HG03139 (cell line): ENCODE measurements around the gene GYS1.
"Not testable (repeated sequence)": the region's sequence is repeated elsewhere in the genome, so short reads cannot be mapped to it uniquely, and the experiment has no call there.

Experiments
- ATAC-seq: cut with Tn5 transposase; IDR thresholded peaks from one replicate; pipeline ENCODE4 v1.9.1; 2021; ENCODE audit not compliant: unreplicated experiment

The GYS1 gene

DNA sequence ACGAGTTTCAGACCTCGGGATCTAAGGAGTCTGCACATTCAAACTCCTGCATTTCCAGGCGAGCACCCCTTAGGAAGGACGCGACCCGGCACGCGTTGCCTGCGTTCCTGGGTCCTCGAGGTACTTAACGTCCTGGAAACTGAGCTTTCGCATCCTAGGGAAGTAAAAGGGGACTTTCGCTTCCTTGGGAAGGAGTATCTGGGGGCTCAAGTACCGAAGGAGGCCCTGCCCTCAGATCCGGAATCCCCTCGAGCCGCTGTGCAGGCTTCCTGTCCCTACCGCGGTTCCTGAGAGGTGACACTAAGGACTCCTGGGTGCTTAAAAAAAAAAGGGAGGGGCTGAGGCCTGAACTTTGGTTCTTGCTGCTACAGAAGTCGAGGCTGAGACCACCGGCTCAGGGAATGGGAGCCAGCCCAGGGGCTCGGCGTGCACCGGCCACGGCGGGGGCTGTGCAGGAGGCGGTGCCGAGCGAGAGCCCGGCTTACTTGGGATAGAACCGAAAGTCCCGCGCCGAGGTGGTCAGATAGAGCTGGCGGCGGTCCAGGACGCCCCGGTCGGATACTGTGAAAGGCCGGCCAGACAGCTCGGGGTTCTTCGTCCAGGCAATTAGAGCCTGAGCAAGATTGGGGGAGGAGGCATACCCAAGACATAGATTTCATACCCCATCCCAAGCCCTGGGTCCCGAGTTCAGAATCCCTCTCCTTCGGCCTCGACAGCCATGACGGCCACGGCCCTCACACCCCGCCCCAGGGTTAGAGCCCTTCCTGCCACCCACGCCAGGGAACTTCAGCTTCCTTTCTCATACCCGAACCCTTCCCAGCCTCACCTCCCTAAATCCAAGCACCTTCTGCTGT, 25.5 kb upstream of the GYS1 start:
- not testable (repeated sequence) for ATAC-seq

DNA sequence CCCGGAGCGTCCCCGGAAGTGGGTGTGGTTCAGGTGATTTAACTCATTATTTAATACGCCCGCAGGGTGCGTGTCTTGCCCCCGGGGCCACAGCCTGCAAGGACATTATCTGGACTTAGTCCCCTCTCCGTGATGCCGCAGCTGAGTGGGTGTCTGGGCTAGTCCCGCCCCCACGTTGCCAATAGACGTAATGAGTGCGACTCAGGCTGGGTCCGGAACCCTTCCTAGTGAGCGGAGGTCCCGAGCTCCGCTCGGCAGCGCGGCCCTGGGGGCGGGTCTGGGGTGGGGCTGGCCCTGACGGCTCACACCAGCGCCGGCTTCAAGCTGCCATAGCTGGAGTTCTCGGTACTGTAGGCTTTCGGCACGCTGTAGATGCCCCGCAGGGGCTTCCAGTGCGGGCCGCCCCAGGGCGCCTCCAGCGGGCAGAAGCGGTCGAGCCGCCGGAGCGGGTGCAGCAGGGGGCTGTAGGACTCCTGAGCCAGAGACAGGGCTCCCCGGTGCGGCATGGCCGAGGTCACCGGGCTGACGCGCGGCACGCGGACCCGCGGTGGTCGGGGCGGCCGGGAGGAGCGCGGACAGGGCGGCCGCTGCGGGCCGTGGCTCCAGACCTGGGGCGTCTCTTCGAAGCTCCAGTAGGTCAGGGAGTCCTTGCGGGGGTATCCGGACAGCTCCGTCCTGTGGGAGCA, 24.7 kb upstream of the GYS1 start:
- no peak for ATAC-seq

DNA sequence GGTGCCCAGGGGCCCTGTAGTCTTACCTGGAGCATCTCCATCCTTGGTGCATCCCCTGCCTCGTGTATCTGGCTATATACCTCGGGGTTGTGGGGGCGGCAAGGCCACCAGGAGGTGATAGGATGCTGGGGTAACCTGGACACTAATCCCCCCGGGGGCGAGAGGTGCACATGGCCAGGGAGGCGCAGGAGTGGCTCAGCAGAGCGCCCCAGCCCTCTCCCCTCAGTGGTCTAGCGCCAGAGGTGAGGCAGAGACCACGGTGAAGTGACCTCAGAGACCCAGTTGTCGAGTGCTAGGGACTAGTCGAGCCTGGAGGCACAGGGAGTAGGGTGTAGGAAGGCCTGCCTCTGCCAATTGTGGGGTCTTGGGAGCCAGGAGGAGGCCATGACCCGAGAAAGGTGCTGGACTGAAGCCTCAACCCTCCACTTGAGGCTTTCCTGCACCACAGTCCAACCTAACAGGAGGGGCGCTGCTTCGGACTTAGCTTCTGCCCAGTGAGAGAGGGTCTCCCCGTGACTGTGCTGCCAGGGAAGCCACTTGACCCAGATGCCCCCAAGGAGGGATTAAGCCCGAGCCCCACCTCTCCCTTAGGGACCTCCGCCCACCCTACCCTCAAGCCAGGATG, 24.0 kb upstream of the GYS1 start, which contains the start of gene LHB:
Gene LHB, minus strand, starts transcription at position 51 of the 625 bp plus-strand sequence. Its CDS starts 10 bp downstream, at position 41.
- ATAC-seq: no peak

DNA sequence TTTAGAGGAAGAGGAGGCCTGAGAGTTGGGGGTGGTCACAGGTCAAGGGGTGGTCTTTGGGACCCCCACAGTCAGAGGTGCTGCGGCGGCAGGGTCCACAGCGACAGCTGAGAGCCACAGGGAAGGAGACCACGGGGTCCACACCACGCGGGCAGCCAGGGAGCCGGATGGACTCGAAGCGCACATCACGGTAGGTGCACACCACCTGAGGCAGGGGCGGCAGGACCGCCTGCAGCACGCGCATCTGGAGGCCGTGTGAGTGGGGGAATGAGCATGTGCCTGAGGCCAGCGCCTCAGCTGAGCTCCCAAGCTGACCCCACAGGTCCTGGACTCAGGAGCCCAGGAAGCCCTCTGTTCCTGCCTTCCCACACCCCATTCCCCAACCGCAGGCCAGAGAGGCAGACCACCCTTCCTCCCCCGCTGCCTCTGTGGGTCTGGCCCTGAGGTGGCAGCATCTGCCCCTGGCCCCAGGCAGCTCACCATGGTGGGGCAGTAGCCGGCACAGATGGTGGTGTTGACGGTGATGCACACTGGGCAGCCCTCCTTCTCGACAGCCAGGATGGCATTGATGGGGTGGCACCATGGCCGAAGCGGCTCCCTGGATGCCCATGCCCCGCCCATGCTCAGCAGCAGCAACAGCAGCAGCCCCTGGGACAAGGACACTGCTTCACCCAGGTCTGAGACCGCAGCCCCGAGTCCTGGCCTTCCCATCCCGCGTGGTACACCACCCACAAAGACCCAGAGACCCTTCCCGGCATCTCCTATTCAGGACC, 23.1 kb upstream of the GYS1 start:
- ATAC-seq: no peak

DNA sequence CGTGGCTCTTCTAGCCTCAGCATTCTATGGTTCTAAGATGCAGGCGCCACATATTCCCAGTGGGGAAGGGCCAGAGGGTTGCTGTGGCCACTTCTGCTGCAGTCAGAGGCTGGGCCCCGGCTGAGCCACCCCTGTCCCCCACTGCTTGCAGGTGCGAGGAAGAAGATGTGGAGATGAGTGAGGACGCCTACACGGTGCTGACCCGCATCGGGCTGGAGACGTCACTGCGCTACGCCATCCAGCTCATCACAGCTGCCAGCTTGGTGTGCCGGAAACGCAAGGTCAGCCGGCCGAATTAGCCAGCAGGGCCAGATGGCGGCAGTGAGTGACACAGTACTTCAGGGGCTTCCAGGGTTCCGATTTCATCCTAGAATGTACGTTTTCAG, 21.8 kb upstream of the GYS1 start:
- no peak for ATAC-seq

DNA sequence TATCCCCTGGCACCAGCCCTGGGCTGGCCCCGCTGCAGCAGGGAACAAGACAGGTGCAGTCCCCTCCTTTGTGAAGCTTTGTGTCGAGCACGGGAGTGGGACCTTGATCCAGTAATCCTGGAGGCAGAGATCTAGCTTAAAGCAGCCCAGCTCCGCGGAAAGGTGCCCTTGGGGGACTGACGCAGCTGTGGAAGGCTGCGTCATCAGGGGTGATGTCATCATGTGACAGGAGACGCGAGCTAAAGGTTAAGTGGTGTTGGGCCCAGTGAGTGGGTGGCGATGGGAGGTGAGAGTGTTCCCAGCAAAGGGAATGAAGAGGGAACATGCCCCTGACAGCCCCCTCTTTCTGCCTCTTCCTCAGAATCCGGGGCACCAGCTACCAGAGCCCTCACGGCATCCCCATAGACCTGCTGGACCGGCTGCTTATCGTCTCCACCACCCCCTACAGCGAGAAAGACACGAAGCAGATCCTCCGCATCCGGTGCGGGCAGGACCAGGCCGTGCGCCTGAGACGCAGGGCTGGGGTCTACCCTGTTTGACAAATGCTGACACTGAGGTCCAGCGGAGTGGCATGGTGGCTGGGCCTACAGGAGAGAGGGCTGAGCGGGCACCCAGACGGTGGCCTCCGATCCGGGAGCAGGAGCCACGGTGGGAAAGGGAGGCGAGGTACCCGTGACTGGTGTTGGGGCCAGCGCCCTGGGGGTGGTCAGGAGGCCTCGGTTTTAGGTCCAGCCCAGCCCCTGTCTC, 21.2 kb upstream of the GYS1 start:
- no peak for ATAC-seq

DNA sequence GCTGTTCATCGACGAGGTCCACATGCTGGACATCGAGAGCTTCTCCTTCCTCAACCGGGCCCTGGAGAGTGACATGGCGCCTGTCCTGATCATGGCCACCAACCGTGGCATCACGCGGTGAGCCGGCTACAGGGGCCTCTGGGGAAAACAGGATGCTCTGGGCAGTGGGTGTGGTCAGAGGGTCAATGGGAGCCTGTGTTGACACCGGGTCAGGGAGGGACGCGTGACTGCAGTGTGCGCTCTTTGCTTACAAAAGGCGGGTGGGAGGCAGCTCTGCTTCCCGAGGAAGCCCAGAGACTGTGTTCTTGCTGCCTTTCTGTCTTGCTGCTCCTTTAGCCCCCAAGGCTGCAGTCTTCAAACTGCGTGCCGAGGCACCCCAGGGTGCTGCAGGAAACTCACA, 18.1 kb upstream of the GYS1 start:
- ATAC-seq: no peak

DNA sequence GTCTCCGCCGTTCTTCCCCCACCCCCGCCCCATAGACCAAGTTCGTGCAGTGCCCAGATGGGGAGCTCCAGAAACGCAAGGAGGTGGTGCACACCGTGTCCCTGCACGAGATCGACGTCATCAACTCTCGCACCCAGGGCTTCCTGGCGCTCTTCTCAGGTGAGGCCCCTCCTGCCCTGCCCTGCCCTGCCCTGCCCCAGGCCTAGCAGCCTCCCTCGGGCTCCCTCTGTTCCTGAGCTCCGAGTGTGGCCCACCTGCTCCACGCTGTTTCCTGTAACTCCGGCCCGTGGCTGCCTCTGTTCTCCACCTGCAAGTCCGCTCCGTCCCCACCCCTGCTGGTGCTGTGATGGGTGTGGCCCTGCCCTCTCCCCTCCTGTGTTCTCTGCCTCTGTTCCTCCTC, 17.3 kb upstream of the GYS1 start:
- ATAC-seq: no peak

DNA sequence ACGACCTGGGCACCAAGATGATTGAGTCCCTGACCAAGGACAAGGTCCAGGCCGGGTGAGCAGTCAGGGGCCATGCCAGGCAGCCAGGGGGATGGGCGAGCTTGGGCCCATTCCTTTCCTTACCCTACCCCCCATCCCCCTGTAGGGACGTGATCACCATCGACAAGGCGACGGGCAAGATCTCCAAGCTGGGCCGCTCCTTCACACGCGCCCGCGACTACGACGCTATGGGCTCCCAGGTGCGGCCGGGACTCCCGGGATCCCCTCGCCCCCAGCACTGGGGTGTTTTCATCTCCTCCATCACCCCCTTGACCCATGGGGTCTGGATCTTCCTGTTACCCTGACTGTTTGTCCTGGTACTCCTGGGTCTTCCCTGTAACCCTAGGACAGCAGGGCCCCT, 16.7 kb upstream of the GYS1 start:
- ATAC-seq: no peak

DNA sequence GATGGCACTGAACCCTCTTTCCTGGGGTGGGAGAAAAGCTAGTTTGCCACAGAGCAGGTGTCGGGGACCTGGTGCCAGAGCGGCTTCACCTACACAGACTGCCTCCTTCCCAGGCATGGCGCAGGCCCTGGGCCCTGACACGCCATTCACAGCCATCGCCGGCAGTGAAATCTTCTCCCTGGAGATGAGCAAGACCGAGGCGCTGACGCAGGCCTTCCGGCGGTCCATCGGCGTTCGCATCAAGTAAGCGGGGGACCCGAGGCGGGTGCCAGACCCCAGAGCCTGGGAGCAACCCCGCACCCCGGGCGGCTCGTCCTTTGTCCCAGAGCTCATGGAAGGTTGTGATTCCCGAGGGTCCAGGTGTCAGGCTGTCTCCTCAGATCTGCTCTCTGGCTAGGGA, 13.8 kb upstream of the GYS1 start:
- no peak for ATAC-seq

DNA sequence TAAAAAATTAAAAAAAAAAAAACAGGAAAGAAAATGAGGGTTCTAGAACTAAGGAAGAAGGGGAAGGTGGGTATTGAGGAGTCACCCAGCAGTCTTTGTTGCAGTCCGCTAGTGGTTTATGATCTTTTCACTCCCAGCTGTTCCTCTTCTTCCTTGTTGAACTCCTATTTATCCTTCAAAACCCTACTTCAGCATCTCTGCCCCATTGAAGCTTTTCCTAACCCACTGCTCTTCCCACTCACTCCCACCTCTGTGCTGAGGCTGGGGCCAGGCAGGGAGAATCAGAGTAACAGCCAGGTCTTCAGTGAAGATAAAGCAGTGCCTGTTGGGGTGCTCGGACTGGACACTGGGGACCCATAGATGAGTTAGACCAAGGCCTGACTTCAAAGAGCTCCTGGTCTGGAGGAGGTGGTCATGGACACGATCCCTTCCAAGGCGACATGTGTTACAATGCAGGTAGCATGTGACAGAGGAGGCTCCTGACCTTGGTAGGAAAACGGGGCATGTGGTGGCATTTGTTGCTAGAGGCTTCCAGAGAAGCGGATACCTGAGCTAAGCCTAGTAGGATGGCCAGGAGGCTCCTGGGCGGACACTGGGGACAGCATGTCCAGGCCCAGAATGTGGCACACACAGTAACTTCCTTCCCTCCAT, 12.0 kb upstream of the GYS1 start:
- no peak for ATAC-seq

DNA sequence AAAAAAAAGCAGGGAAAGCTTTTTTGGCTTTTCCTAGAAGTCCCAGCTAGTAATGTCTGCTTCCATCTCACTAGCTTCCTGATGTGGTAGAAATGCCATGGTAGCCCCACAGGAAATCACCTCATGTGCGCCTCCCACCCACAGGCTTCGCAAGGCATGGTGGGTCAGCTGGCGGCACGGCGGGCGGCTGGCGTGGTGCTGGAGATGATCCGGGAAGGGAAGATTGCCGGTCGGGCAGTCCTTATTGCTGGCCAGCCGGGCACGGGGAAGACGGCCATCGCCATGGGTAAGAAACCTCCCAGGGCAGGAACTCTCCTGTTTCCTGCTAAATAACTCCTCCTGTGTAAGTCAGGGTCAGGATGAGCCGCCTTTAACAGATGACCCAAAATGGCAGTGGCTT, 11.0 kb upstream of the GYS1 start:
- ATAC-seq: no peak

DNA sequence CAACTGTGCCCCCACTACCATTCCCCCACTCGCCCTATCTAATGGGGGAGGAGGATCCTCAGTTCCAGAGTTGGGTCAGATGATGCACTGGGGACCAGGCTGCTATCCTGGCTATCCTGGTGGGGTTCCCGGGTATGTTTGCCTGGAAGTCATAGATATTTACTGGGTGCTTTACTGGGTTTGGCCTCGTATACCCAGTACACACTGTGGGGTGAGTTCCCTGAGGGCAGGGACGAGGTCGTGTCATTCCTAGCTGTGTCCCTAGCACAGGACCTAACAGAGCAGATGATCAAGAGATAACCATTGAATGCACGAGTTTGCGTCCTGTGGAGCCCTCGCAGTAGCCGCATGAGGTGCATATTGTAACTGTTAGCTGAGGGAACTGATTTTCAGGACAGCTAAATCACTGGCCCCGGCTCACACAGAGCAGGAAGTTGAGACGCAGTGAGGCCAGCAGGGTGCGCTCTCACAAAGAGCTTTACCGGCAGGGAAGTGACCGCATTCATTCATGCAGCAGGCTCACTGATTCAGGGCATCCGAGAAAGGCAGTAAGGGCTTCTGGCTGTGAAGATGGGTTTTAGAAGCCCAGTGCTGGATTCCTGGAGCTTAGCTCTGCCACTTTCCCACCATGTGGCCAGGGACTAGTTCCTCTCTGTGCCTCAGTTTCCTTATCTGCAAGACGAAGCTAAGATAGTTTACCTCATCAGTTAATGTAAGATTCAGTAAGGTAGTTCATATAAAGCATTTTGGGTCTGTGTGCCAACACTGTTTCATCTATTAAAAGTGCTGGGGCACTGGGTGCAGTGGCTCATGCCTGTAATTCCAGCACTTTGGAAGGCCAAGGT, 6.6 kb upstream of the GYS1 start:
- ATAC-seq: no peak

DNA sequence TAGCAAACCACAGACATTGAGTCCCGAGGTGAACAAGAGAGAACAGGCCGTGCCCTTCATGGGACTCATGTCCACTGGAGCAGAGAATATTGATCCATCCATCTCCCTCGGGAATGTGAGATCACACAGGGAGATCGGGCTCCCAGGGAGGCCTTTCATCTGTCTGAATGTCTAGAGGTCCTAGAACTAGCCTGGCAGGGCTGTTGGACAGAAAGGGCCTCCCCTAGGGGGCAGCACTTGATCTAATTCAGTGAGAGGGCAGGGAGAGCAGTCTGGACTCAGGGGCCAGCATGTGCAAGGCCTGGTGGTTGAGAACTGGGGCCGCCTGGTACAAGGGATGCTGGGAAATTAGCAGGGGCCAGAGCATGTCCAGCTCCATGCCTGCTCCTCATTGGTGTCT, 4.9 kb upstream of the GYS1 start:
- ATAC-seq: no peak

DNA sequence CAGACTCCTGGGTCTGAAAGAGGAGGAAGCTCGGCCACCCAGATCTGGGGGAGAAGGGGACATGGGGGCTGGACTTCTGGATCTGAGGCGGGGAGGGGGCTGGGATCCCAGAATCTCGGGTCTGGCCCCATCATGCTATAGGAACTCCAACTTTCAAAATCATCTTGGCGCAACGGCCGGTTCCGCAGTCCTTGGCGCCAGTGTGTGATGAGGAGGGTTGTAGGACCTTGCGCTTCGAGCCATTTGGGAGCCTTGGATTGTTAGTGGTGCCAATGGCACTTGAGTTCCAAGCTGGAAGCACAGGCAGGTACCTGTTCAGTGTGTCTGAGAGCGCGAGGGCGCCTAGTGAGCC, 902 bp upstream of the GYS1 start:
- no peak for ATAC-seq

DNA sequence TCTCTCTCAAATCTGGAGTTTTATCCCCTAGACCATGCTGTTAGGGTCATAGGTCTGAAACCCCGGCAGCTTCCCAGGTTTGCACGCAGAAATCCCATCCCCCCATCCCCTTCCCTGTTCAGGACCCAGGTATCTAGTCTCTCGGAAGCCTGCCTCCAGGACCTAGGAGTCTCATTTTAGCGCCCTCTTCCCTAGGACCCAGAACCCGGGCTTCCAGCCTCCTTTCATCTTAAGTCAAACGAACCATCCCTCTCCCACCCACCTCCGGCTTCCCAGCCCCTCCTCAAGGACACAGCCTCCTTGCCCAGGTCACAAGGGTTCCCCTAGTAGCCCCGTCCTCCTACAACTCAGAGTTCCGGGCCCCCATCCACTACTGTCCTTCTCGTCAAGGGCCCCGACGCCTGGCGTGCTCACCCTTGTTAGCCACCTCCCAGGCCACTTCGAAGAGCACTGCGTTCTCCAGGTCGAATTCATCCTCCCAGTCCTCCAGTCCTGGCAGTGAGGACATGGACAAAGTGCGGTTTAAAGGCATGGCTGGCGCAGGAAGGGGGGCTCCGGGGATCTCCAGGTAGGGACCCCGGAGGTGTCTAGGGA, 431 bp downstream of the GYS1 start:
- no peak for ATAC-seq

DNA sequence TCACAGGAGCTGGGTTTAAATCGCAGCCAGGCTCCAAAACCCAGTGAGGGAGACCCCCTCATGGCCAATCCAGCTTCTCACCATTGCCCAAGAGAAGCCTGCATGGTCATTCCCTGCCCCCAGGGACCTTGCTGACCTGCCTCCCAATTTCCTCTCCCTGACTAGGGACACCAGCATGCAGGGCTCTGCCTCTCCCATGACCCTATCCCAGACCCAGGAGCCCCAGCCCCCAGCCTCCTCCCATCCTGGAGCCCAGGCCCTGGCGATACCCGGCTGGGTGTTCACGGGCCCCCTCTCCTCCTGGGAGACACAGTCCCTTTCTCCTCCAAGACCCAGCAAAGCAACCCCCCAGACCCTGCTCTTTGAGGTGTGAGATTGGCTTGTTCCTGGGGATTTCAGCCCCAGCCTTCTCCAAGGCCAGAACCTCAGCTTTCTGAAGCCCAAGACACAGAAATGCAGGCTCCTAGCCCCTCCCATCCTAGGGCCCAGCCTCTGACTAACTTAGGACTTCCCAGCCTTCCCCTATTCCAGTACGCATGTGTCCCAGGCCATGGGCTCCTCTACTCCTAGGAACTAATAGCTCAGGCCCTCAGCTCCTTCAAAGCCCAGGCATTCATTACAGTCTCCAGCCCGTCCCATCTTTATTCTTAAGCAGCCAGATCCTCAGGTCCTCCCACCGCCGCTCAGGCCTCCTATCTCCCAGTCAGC, 1.1 kb downstream of the GYS1 start:
- no peak for ATAC-seq

DNA sequence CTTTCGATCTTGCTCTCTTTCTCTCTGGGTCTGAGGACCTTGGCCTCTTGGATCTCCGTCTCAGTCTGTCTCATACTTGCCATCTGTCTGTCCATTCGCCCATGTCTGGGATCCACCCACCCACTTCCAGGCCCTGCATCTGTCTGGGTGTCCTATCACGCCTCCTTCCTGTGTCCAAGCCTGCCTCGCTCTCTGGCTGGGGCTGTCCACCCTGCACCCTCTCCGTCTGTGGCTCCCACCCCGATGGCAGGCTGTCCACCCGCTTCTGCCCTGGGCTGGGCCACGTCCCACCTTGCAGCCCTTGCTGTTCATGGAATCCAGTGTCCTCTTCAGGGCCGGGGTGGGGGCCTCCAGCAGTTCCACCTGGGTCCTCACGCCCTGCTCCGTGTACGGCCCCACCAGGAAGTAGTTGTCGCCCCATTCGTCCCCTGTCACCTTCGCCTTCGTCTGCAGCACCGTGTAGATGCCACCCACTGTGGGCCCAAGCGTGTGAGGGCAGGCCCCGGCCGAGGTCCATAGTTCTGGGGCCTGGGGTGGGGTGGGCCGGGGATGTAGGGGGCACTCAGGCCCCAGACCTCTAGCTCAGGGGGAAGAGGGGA, 2.0 kb downstream of the GYS1 start:
- no peak for ATAC-seq
